ENCODE results near the gene HS3ST2.

The HS3ST2 gene

DNA sequence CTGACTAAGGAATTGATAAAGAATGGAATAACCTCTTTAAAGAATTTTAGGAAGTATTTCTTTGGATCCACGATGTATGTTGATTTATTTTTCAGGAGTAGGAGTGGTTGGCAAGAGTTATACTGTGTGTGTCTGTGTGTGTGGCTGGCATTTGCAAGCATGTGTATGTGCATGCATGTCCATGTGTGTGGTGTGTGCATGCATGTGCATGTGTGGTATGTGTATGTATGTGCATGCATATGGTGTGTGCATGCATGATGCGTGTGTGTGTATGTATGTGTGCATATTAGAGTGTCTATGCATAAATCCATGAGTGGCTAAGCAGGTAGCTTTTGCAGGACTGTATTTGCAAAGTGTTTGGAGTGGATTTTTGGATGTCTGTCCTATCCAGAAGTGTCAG is 120.8 kb downstream of the HS3ST2 start:
- DNase-seq (ENCODE audit: low spot score) = no peak

- no peak for DNase-seq (ENCODE audit: low spot score)
Measured at GRCh38 chr16:22937169-22937568, 123.2 kb downstream of the HS3ST2 start.

- no peak for DNase-seq (ENCODE audit: low spot score)
Measured at GRCh38 chr16:22938647-22939046, 124.7 kb downstream of the HS3ST2 start.

DNA sequence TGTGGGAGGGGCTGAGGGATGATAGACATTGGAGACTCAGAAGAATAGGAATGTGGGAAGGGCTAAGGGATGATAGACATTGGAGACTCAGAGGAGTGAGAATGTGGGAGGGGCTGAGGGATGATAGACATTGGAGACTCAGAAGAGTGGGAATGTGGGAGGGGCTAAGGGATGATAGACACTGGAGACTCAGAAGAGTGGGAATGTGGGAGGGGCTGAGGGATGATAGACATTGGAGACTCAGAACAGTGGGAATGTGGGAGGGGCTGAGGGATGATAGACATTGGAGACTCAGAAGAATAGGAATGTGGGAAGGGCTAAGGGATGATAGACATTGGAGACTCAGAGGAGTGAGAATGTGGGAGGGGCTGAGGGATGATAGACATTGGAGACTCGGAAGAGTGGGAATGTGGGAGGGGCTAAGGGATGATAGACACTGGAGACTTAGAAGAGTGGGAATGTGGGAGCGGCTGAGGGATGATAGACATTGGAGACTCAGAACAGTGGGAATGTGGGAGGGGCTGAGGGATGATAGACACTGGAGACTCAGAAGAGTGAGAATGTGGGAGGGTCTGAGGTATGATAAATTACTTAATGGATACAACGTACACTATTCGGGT is 125.9 kb downstream of the HS3ST2 start:
- peak; percentile 24 for DNase-seq (ENCODE audit: low spot score)

DNA sequence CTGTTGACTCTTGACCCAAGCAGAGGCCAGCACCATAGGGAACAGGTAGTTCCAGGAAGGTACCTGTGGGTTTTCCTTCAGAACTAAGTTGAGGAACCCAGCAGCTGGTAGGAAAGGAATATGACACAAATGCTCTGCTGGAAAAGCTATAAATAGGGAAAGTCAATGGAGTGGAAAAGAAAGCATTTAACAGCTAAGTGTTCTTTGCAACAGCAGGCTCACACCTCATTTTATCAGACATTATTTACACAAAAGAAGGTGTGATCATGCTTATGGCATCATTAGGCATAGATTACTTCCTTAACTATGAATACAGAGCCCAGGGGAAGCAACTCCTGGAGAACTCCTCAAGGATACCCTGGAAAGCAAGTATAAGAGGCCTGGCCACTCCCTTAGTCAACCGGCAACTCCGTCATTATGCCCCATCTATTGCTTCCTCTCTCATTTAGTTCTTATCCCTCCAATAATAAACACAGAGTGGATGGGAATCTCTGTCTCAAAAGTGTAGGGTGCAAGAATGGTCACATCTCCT is 128.1 kb downstream of the HS3ST2 start:
- DNase-seq (ENCODE audit: low spot score) = no peak

GRCh38 chr16:22942811-22943210 is 128.8 kb downstream of the HS3ST2 start:
- no peak for DNase-seq (ENCODE audit: low spot score)

DNA sequence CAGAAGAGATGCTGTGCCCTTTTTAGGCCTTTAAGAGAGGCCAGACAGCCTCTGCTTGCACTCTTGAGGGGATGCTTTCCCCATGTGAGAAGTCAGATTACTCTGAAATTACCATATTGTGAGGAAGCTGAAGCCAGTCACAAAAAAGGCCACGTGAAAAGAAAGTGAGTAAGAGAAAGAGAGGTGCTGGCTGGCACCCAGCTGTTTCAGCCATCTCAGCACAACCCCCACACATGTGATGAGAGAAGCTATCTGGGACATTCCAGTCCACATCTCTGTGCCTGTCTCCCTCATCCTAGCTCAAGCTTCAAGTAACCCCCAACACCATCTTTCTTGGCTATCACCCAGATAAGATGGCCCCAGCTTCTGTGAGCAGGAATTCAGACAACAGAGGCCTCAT is 131.4 kb downstream of the HS3ST2 start:
- DNase-seq (ENCODE audit: low spot score) = peak; percentile 6

DNA sequence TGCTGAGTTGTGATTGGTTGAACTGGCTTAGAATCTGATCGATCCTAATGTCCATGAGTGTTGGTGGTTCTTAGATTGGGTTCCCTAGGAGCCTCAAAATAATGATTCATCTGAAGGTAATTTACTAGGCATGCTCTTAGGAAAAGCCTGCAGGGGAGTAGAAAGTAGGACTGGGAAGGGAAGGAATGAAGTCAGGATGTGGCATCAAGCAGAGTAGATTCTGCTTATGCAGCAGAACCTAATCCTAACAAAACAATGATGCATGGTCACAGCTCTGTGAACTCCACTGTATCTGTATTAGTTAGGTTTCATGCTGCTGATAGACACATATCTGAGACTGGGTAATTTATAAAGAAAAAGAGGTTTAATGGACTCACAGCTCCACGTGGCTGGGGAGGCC is 132.5 kb downstream of the HS3ST2 start:
- peak; percentile 31 for DNase-seq (ENCODE audit: low spot score)

DNA sequence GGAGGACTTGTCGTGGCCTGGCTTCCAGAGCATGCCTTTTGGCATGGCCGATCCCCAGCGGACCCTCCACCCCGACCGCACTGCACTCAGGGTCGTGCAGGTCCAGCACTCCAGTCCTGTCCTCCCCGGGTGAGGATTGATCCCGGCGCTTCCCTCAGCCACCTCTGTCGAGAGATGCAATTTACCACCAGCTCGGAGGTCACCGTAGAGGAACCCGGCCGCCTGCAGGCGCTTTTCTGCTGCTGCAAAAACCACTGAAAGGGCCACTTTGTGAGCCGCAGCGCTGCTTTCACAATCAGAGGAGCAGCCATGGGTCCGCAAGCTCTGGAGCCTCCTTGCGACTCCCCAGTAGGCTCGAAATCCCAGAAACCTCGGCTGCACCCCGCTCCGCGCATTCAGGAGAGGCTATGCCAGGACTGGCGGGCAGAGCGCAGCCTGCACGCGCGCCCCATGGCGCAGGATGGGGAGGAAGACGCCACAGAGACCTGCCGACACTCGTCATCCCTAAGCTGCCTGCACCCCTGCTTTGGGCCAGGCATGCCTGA is 134.2 kb downstream of the HS3ST2 start:
- no peak for DNase-seq (ENCODE audit: low spot score)

DNA sequence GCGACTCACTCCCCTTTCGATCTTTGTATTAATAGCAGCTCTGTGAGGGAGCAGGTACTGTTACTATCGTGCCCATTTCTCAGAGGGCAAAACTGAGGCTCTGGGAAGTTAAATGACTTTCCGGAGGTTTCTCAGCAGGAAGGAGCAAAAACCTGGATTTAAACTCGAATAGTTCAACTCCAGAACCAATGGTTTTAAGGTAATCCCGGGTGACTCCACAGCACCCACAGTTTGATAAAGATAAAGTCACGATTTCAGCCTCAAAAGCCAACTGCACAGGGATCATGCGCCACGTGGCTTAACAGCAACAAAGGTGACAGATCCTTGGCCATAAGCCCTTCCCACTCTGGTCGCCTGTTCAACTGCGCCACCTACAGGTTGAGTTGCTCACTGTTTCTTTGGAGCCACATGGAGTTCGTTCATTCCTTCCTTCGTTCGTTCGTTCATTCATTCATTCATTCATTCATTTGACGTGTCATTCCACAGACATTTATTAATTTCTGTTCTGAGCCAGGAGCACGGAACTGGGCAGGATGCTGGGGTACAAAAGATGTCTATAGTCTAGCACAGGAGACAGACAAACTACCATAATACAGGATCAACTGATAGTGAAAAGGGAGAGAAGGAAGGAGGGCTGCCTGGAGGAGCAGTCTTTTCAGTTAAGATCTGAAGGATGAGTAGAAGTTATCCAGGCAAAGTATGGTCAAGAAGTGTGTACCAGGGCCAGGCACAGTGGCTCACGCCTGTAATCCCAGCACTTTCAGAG is 134.8 kb downstream of the HS3ST2 start:
- DNase-seq (ENCODE audit: low spot score) = peak; percentile 69

DNA sequence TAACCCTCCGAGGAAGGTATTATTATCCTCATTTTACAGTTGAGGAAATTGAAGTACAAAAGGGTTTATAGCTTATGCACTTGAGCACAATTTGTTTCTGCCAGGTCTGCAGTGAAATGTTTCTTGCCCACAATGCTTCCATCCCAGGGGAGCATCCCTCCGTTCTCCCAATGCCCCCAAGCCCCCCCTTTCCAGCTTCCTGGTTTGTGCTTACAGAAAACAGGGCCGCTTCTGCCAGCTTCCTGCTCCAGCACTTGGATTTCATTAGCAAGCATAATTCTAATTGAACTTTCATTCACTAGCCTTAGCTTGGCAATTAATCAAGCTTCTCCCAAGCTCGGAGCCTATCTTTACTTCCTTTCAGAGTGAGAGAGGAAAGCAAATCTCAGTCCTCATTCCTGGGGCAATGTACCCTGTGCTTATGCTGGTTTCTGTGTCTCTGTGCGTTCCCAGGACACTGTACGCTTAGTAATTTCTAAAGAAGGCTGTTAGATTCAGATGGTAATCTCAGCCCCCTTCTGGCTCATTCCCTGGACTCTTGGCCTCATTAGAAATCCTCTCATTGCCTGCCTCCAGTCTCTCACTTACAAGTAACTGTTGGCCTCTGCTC is 141.6 kb downstream of the HS3ST2 start:
- DNase-seq (ENCODE audit: low spot score) = no peak

DNA sequence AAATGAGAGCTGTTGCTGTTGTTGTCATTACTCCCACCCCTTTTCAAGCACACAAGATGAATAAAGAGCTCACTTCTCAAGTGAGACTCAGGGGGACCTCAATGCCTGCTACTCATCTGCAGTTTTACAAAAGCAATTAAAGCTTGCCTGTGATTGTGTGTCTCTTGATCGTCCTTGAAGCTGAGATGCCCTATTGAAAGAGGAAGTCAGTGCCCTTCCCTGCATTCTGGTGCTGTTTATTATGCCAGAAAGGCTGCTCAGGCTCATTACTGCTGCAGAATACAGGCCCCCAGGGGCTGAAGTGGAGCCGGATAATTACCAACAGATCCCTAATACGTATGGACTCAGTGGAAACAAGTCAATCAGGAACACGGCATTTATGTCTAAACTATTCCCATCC is 147.2 kb downstream of the HS3ST2 start:
- DNase-seq (ENCODE audit: low spot score) = no peak

DNA sequence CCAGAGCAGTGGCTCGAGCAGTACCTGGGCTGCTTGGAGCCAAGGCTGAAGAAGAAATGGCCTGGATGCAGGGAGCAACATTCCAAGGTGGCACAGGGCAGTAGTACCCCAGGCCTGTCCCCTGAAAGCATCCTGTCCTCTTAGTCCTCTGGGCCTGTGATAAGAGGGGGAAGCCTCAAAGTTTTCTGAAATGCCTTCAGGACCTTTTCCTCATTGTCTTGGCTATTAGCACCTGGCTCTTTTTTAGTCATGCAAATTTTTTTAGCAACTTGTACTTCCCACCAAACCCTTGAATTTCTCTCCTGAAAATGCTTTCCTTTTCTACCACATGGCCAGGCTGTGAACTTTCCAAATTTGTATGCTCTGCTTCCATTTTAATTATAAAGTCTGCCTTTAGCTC is 148.9 kb downstream of the HS3ST2 start:
- DNase-seq (ENCODE audit: low spot score) = no peak
